NCI-H1048 (cell line): ENCODE data around the gene ITGB3BP.
"Not testable (repeated sequence)": the region's sequence is repeated elsewhere in the genome, so short reads cannot be mapped to it uniquely, and the experiment has no call there.

Experiments used
- DNase-seq: peaks from one replicate; lab custom pipeline; 2025; lab: John Stamatoyannopoulos, UW

Gene ITGB3BP

GRCh38 chr1:63506782-63507181, 16.2 kb downstream of the ITGB3BP start:
- DNase-seq: no peak

DNA sequence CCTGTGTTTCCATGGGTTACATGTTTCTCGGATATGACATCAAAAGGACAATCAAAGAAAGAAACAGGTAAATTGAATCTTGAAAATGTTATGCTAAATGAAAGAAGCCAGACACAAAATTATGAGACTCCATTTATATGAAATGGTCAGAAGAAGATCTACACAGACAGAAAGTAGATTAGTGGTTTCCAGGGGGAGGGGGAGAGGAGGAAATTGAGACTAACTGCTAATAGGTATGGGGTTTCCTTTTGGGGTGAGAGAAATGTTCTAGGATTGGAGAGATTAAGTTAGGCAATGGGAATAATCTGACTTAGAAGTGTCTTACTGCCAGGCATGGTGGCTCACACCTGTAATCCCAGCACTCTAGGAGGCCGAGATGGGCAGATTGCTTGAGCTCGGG, 21.8 kb downstream of the ITGB3BP start:
- DNase-seq: no peak

DNA sequence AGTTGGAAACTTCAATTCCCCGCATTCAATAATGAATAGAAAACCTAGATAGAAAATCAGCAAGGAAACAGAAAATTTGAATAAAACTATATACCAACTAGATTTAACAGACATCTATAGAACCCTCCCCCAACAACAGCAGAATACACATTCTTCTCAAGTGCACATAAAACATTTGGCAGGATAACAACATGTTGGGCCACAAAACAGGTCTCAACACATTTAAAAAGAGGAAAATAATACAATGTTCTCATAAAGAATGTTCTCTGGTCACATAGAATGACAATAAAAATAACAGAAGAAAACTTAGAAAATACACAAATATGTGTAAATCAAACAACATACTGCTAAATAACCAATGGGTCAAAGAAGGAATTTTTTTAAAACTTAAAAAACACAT, 24.9 kb downstream of the ITGB3BP start:
- no peak for DNase-seq

DNA sequence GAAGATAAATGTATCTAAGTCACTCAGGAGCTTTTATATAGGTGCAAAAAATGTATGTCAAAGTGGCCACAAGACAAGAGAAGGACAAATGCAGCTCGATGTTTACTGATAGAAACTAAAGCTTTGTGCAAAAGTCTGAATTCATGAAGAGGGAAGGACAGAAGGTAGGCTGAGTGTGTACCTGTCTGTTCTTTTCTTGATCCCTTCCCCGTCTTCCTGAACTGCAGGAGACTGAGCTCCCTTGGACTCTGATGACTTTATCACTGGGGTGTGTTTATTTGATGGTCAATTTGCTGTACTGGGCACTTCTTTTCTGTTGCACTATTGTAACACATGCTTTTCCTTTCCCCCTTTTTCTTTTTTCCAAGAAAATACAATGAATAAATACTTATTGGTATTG, 25.4 kb downstream of the ITGB3BP start:
- no peak for DNase-seq

DNA sequence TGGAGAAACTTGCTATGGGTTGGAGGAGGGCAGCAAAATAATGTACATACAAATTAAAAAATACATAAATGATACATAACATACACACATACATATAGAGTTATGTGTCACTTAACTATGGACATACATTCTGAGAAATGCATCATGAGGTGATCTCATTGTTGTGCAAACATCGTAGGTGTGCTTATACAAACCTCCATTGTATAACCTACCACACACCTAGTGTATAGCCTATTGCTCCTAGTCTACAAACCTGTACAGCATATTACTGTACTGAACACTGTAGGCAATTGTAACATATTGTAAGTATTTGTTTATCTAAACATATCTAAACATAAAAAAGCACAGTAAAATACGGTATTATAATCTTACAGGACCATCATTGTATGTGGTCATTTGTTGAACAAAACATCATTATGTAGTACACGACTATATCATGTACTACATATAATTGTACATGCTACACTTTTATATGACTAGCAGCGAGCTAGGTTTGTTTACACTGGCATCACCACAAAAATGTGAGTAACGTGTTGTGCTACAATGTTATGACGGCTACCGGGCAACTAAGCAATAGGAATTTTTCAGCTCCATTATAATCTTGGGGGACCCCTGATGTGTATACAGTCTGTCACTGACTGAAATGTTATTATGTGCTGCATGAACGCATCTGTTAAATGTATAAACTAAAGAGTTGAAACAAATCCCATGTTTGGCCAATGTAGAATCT, 35.5 kb downstream of the ITGB3BP start:
- no peak for DNase-seq

DNA sequence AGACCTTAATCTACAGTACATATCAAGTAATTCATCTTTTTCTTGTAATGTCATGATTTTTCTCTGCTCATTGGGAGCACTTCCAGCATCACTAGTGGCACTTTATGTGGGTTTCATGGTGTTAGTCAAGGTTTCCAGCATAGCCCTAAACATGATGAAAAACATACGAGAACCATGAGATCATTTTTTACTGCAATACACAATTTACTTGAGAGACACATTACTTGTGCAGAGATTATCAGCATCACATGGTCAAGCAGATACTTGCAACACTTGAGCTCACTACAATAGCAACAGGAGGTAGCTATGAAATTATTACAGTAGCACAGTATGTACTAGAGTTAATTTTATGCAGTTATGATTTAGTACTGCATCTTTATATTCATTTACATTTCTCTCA, 36.4 kb downstream of the ITGB3BP start:
- DNase-seq: no peak

GRCh38 chr1:63480057-63480456, 43.0 kb downstream of the ITGB3BP start:
- DNase-seq: no peak

- no peak for DNase-seq
Measured at GRCh38 chr1:63475761-63476160, 47.3 kb downstream of the ITGB3BP start.

DNA sequence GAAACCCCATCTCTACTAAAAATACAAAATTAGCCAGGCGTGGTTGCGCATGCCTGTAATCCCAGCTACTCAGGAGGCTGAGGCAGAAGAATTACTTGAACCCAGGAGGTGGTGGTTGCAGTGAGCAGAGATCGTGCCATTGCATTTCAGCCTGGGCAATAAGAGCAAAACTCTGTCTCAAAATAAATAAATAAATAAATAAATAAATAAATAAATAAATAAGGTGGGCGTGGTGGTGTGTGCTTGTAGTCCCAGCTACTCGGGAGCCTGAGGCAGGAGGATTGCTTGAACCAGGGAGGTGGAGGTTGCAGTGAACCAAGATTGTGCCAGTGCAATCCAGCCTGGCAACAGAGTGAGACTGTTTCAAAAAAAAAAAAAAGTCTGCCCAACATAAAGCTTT, 54.3 kb downstream of the ITGB3BP start:
- DNase-seq: not testable (repeated sequence)

GRCh38 chr1:63466759-63467158, 56.3 kb downstream of the ITGB3BP start:
- DNase-seq: no peak

DNA sequence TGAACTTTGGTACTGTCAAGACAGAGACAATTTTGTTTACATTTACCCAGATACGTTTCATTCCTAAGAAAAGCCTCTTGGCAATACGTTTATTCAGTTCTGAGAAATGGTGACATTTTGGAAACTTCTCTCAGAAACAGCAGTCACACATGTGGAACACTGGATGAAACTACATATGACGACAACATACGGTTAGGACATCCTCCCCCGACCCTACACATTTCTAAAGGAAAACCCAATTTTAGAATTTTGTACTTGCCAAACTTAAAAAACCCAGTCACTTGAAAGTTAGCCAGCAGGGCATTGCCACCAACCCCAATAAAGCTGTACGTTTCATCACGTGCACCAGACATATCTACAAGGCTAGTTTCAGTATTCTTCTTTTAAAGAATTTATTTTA, 56.8 kb downstream of the ITGB3BP start:
- no peak for DNase-seq

DNA sequence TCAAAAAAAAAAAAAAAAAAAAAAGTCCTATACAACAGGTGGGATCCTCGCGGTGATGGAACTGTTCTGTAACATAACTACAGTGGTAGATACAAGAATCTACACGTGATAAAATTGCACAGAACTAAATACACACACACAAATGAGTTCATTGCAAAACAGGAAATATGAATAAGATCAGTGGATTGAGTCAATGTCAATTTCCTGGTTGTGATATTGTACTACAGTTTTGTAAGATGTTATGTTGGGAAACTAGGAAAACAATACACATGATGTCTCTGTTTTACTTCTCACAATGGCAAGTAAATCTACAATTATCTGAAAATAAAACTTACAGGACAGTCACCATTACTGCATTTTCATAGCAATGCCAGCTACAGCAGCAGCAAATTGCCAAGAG, 59.8 kb downstream of the ITGB3BP start:
- no peak for DNase-seq

GRCh38 chr1:63461661-63462230, 61.3 kb downstream of the ITGB3BP start:
- DNase-seq: no peak

DNA sequence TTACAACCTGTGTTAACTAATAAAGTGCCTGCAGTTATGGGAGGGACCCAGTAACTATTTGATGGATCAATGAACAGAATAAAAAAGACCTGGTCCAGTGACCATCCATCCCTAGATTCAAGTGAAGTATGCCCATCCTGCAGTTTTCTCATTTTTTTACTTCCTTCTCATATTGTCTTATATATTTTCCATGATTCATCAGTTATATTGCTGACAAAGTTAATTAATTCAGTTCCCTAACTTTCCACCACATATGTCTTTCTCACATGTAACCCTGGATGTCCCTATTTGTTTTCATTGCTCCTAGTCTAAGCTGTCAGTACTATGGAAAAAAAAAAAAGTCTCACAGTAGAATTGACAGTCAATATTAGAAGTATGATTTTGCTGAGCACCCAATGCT, 64.3 kb downstream of the ITGB3BP start:
- no peak for DNase-seq

GRCh38 chr1:63454269-63454668, 68.8 kb downstream of the ITGB3BP start:
- no peak for DNase-seq

- DNase-seq: no peak
Measured at GRCh38 chr1:63453232-63453631, 69.8 kb downstream of the ITGB3BP start.

- DNase-seq: no peak
Measured at GRCh38 chr1:63450416-63450815, 72.6 kb downstream of the ITGB3BP start.

GRCh38 chr1:63448731-63449246, 74.2 kb downstream of the ITGB3BP start:
- DNase-seq: no peak

DNA sequence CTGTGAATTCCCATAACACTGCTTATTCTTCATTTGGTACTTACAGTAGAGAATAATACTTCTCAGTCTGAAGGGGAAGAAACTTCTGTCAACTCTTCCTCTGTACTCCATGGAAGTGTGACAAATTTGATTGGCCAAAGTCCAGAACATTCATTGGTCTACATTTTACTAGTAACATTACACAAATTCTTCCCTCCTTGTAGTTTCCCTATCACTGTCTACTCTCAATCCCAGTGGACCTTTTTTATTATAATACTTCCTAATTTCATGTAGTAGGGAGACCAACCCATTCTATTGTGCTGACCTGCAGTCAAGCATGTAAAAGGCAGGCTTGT, 80.9 kb downstream of the ITGB3BP start:
- DNase-seq: no peak

DNA sequence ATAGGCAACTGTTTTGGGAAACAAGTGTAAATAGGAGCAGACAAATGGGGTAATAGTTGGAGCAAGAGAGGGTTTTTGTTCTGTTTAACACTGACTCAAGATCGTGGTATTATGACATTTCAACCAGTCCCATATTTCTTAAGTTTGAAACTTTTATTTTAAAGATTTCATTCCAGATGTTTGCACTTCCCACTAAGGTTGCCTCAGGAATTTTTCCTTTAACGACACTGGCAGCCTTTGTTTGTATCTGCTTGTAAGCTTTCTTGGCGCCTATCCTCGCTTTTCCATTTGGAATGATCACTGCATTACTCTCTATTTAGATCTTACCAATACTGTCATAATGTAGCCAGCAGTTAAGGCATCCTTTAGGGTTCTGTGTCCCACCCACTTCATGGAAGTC, 87.9 kb downstream of the ITGB3BP start:
- DNase-seq: no peak

DNA sequence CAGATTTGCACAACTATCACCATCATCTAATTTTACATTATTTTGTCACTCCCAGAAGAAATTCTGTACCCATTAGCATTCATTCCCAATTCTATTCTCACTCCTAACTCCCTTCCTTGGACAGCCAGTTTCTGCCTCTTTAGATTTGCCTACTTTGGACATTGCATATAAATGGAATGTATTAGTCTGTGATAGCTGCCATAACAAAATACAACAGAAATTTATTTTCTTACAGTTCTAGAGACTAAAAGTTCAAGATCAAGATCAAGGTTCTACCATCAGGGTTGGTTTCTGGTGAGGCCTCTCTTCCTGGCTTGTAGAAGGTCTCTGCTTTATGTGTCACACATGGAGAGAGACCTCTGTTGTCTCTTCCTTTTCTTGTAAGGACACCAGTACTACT, 93.7 kb downstream of the ITGB3BP start:
- DNase-seq: no peak

DNA sequence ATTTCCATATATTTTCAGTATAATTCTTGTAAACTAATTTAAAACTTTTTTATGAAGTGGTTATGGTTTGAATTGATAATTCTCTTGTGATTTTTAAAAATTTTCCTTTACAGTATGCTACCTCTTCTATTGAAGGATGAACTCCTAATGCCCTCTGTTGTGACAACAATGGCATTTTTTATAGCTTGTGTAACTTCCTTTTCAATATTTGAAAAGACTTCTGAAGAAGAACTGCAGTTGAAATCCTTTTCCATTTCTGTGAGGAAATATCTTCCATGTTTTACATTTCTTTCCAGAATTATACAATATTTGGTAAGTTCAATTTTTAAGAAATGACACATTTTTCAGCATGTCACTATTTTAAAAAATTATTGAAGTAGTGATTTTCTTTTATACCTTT, 94.2 kb downstream of the ITGB3BP start:
- DNase-seq: no peak

DNA sequence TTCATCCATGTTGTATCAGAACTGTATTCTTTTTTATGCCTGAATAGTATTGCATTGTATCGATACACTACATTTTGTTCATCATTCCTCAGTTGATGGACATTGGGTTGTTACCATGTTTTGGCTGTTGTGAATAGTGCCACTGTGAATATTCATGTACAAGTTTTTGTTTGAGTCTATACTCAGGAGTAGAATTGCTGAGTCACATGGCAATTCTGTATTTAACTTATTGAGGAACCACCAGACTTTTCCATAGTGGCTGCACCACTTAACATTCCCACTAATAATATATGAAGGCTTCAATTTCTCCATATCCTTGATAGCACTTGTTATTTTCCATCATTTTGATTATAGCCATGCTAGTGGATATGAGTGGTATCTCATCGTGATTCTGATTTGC, 99.4 kb downstream of the ITGB3BP start:
- no peak for DNase-seq

- not testable (repeated sequence) for DNase-seq
Measured at GRCh38 chr1:63420746-63421145, 102.3 kb downstream of the ITGB3BP start.
